H1 (cell line): Measurements from ENCODE around the gene ACSM2A. TPM values are rescaled to one million over a fixed set of nuclear protein-coding genes. Genes with fewer than 3 reads are reported as not detected.

Experiments used
- CTCF ChIA-PET: fragments of 300-600 bp; sonication (Branson Sonifier 250); formaldehyde crosslinking; loops from one replicate; lab custom pipeline; 2021; ENCODE audit not compliant: partially characterized antibody; lab: Charles Lee
- POLR2A ChIA-PET: fragments of 300-600 bp; sonication (Branson Sonifier 250); formaldehyde crosslinking; loops from one replicate; lab custom pipeline; 2021; ENCODE audit warnings: inconsistent platforms; ENCODE audit not compliant: partially characterized antibody; lab: Charles Lee
- DNase-seq, 2 experiments: peaks; one replicate each; pipeline versions ENCODE4 v3.0.0 to v3.0.0-alpha.2; 2010 to 2022; ENCODE audit warnings: low spot score in 2 of 2, low read depth in 1 of 2, mixed read lengths in 1 of 2
- FAIRE-seq: peaks from 2 replicates; lab custom pipeline; 2011; peaks lifted over from hg19 to GRCh38; lab: Jason Lieb, UNC
- H2AFZ ChIP-seq: 2 replicates; pipeline ENCODE4 v1.8.1; 2012; ENCODE audit warnings: low read length, inconsistent platforms
- H2AK5ac ChIP-seq: 2 replicates; pipeline ENCODE4 v1.6.1; 2013; ENCODE audit warnings: low read depth, low read length
- H2BK120ac ChIP-seq: replicated peaks from 2 replicates; pipeline ENCODE3; 2013; ENCODE audit warnings: low read depth, low read length, inconsistent platforms
- H2BK12ac ChIP-seq: 2 replicates; pipeline ENCODE4 v1.6.1; 2013; ENCODE audit warnings: low read depth, low read length
- H2BK15ac ChIP-seq: 2 replicates; pipeline ENCODE4 v1.6.1; 2013; ENCODE audit warnings: low read length
- H2BK20ac ChIP-seq: 2 replicates; pipeline ENCODE4 v1.6.1; 2013; ENCODE audit warnings: low read length
- H2BK5ac ChIP-seq: 2 replicates; pipeline ENCODE4 v1.6.1; 2013; ENCODE audit warnings: low read depth, low read length
- H3K14ac ChIP-seq: 2 replicates; pipeline ENCODE4 v1.6.1; 2013; ENCODE audit warnings: inconsistent platforms; ENCODE audit not compliant: insufficient read length
- H3K18ac ChIP-seq: 2 replicates; pipeline ENCODE4 v1.6.1; 2013; ENCODE audit warnings: low read length; ENCODE audit errors: extremely low read depth
- H3K23ac ChIP-seq: 2 replicates; pipeline ENCODE4 v1.6.1; 2013; ENCODE audit warnings: inconsistent platforms; ENCODE audit not compliant: insufficient read length
- H3K23me2 ChIP-seq: 2 replicates; pipeline ENCODE4 v1.6.1; 2013; ENCODE audit warnings: low read depth, low read length
- H3K27ac ChIP-seq: 2 replicates; pipeline ENCODE4 v1.6.1; 2011; ENCODE audit warnings: low read depth, low read length, inconsistent platforms
- H3K27me3 ChIP-seq, 4 experiments: replicated peaks in 1 of 4; 1 replicate in 1 of 4; 2 replicates in 3 of 4; pipeline versions ENCODE4 v1.6.1 to v1.8.1; 2011 to 2013; ENCODE audit warnings: low read length in 3 of 4, mild to moderate bottlenecking in 3 of 4, inconsistent platforms in 2 of 4, mixed read lengths in 2 of 4, moderate library complexity in 1 of 4; ENCODE audit not compliant: control insufficient read depth in 3 of 4, insufficient read depth in 3 of 4; ENCODE audit errors: extremely low read depth in 1 of 4
- H3K36me3 ChIP-seq, 4 experiments: 2 replicates each; pipeline versions ENCODE4 v1.6.1 to v1.8.1; 2011 to 2013; ENCODE audit warnings: mild to moderate bottlenecking in 4 of 4, low read length in 3 of 4, moderate library complexity in 2 of 4, control low read depth in 1 of 4, inconsistent platforms in 1 of 4; ENCODE audit not compliant: insufficient read depth in 4 of 4, control insufficient read depth in 2 of 4
- H3K4ac ChIP-seq: replicated peaks from 2 replicates; pipeline ENCODE3; 2013; ENCODE audit warnings: low read length, low read depth, mixed read lengths, inconsistent platforms; ENCODE audit not compliant: insufficient read length
- H3K4me1 ChIP-seq, 4 experiments: replicated peaks in 1 of 4; 1 replicate in 1 of 4; 2 replicates in 3 of 4; pipeline versions ENCODE4 v1.6.1 to v1.8.1; 2011 to 2013; ENCODE audit warnings: low read length in 3 of 4, inconsistent platforms in 2 of 4, mixed read lengths in 1 of 4; ENCODE audit not compliant: insufficient read depth in 4 of 4, control insufficient read depth in 3 of 4
- H3K4me2 ChIP-seq, 2 experiments: 2 replicates each; pipeline versions ENCODE4 v1.6.1 to v1.8.1; 2011 to 2013; ENCODE audit warnings: low read depth in 2 of 2, low read length in 2 of 2, control low read depth in 1 of 2, inconsistent platforms in 1 of 2, mild to moderate bottlenecking in 1 of 2; ENCODE audit not compliant: insufficient read depth in 1 of 2
- H3K4me3 ChIP-seq, 4 experiments: fragments of 200-600, 300-600 bp in 1 of 4; sonication (generic), shearing (Covaris generic), sonication (Bioruptor Twin) in 1 of 4; 2 replicates each; pipeline versions ENCODE4 v1.5.1 to v1.8.1; 2011 to 2016; ENCODE audit warnings: low read length in 4 of 4, low read depth in 3 of 4, control low read depth in 2 of 4, inconsistent platforms in 2 of 4, mild to moderate bottlenecking in 2 of 4, mixed read lengths in 1 of 4, moderate library complexity in 1 of 4; ENCODE audit not compliant: insufficient read depth in 2 of 4; ENCODE audit errors: extremely low read depth in 1 of 4
- H3K56ac ChIP-seq: replicated peaks from 2 replicates; pipeline ENCODE3; 2013; ENCODE audit warnings: low read depth, mild to moderate bottlenecking, mixed read lengths, low read length, inconsistent platforms; ENCODE audit not compliant: insufficient read length
- H3K79me1 ChIP-seq: 2 replicates; pipeline ENCODE4 v1.6.1; 2013; ENCODE audit warnings: low read depth, low read length, control low read depth
- H3K79me2 ChIP-seq, 2 experiments: 2 replicates each; pipeline versions ENCODE4 v1.6.1 to v1.8.1; 2012 to 2013; ENCODE audit warnings: low read length in 2 of 2, mild to moderate bottlenecking in 2 of 2, inconsistent platforms in 1 of 2; ENCODE audit not compliant: insufficient read depth in 2 of 2, control insufficient read depth in 1 of 2
- H3K9ac ChIP-seq, 4 experiments: replicated peaks in 1 of 4; 1 replicate in 1 of 4; 2 replicates in 3 of 4; pipeline versions ENCODE4 v1.6.1 to v1.8.1; 2011 to 2013; ENCODE audit warnings: low read depth in 3 of 4, low read length in 3 of 4, control low read depth in 2 of 4, mild to moderate bottlenecking in 2 of 4, moderate library complexity in 2 of 4, inconsistent platforms in 1 of 4; ENCODE audit errors: extremely low read depth in 1 of 4
- H3K9me3 ChIP-seq, 2 experiments: 2 replicates each; pipeline versions ENCODE4 v1.6.1 to v1.8.1; 2012 to 2013; ENCODE audit warnings: mild to moderate bottlenecking in 2 of 2, moderate library complexity in 2 of 2, control low read depth in 1 of 2, inconsistent platforms in 1 of 2, low read depth in 1 of 2, low read length in 1 of 2, mixed read lengths in 1 of 2; ENCODE audit not compliant: insufficient read depth in 2 of 2
- H4K20me1 ChIP-seq, 2 experiments: replicated peaks in 1 of 2; 2 replicates each; pipeline versions ENCODE3 to v1.8.1; 2011 to 2013; ENCODE audit warnings: inconsistent platforms in 2 of 2, low read length in 2 of 2, mild to moderate bottlenecking in 1 of 2; ENCODE audit not compliant: insufficient read depth in 2 of 2, control insufficient read depth in 1 of 2
- H4K5ac ChIP-seq: 2 replicates; pipeline ENCODE4 v1.6.1; 2013; ENCODE audit warnings: low read length, low read depth, mixed read lengths, inconsistent platforms; ENCODE audit not compliant: insufficient read length
- H4K8ac ChIP-seq: 2 replicates; pipeline ENCODE4 v1.8.0; 2013; ENCODE audit warnings: mild to moderate bottlenecking, moderate library complexity, low read length, inconsistent platforms; ENCODE audit not compliant: insufficient read depth; ENCODE audit errors: extremely low read depth
- H4K91ac ChIP-seq: replicated peaks from 2 replicates; pipeline ENCODE3; 2013; ENCODE audit warnings: low read length, mixed read lengths, inconsistent platforms; ENCODE audit not compliant: insufficient read length
- SIN3A ChIP-seq, 2 experiments: IDR thresholded peaks in 1 of 2; conservative IDR thresholded peaks in 1 of 2; 2 replicates each; pipeline ENCODE4 v1.6.1; 2011 to 2012; ENCODE audit warnings: low read length in 2 of 2, improper control_type of control experiment in 1 of 2, low read depth in 1 of 2, mild to moderate bottlenecking in 1 of 2
- WGBS, 2 experiments: shearing (Covaris generic) in 1 of 2; methylation state at CpG; one replicate each; pipeline versions ENCODE4 v1.1.6 to v1.1.7; 2013 to 2015; ENCODE audit warnings: low lambda C conversion rate in 2 of 2, mixed read lengths in 2 of 2, inconsistent platforms in 1 of 2, low coverage in 1 of 2, missing lambda C conversion rate in 1 of 2; ENCODE audit not compliant: insufficient replicate concordance in 2 of 2, insufficient coverage in 1 of 2, insufficient read length in 1 of 2; ENCODE audit errors: extremely low coverage in 1 of 2, missing lambda C conversion rate in 1 of 2; 5-methylcytosine and 5-hydroxymethylcytosine counted together
- polyA plus RNA-seq, 7 experiments: library from polyadenylated mRNA; depleted of rRNA in 3 of 7; stranded (reverse) in 5 of 7; unstranded in 2 of 7; fragments of >200 nt in 5 of 7; fragments of 200-250 nt in 2 of 7; gene quantifications; 1 replicate in 5 of 7; 2 replicates in 1 of 7; 4 replicates in 1 of 7; pipeline versions ENCODE4 v1.2.1 to v1.2.3, GENCODE V29; 2011 to 2013; ENCODE audit warnings: missing spikeins in 2 of 7, mixed read lengths in 2 of 7
- total RNA-seq: library from RNA; stranded (reverse); fragmentation: NEBNext Ultra II Directional; extraction: Animal tissue kit (Norgen Biotek cat#: 25700); gene quantifications from 2 replicates; pipeline ENCODE4 v1.2.1, GENCODE V29; 2021

The ACSM2A gene
- total and polyA plus RNA-seq, 2 of the 8 experiments (the other 6 are each of a cell fraction or from before 2014, with no cell fraction given): not detected

DNA sequence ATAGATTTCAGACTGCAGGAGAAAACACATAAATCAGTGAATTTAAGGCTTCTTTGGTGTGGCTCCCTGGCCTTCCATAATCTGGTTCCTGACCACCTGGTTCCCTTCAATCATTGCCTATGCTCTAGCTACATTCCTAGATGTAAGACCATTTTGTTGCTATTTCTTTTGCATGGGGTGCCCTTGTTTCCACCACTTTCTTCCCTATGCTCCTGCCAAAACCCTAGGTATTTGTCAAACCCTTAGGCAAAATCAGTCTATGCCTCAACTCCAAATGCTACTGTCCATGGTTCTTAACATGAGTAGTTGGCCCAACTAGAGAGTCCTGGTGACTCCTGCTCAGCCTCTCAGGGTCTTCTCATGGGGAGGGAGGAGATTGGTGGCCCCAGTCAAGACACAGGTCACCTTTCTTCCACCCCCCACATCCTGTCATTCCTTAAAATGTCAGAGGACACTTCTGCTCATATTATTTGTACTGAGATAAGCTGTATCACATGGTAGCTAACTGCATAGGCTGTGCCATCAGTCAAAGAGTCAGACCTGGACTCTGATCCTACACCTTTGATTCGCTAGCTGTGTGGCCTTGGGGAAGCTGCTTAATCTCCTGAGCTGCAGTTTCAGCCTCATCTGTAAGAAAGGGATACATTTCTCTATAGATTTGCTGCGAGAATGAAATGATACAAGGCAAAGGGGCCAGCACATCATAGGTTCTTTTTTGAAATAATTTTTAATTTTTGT, 27.0 kb upstream of the ACSM2A start:
- CTCF ChIA-PET: no interaction called here
- 86% methylated on average over 2 of the region's 2 CpGs; no CpG with 5 or more reads in 1 of the 2 experiments for WGBS, 2 experiments

More for the DNA sequence above, 27.0 kb upstream of the ACSM2A start:
- Histone ChIP-seq H3K23ac (no peak overlapping the region), H4K5ac (no peak overlapping the region), H3K4me3 (no peak overlapping the region), H3K14ac (no peak overlapping the region), H2BK12ac (no peak overlapping the region), H3K9me3 (no peaks in the 10 kb centered on the region), H3K4me2 (no peak overlapping the region), H3K9ac (no peak overlapping the region), H3K56ac (no peak overlapping the region), H2BK20ac (no peak overlapping the region), H3K79me1 (no peaks in the 10 kb centered on the region), H2AK5ac (no peak overlapping the region), H3K18ac (no peak overlapping the region), H2AFZ (no peak overlapping the region), H4K91ac (no peak overlapping the region), H3K27ac (no peak overlapping the region), H2BK15ac (no peak overlapping the region), H3K23me2 (no peaks in the 10 kb centered on the region), H3K27me3 (no peaks in the 10 kb centered on the region), H3K36me3 (no peaks in the 10 kb centered on the region), H4K20me1 (no peaks in the 10 kb centered on the region), H2BK120ac (no peak overlapping the region), H4K8ac (no peak overlapping the region), H3K79me2 (no peaks in the 10 kb centered on the region), H2BK5ac (no peak overlapping the region), H3K4me1 (no peaks in the 10 kb centered on the region), H3K4ac (no peak overlapping the region)
- DNase-seq: no peak
- POLR2A ChIA-PET: no interaction called here
- no peak for TF ChIP-seq SIN3A (conservative IDR thresholded peaks at IDR 0.05 in 1 of 2, IDR thresholded peaks at IDR 0.05 in 1 of 2; ENCODE audit: low read depth in 1 of 2, low read length in 2 of 2)
- FAIRE-seq: no peak
